ENCODE data around the gene DNAJC25.
A peak's percentile ranks its signal among the peaks of the same experiment; 100 is the strongest.
"Not testable (repeated sequence)": the region's sequence is repeated elsewhere in the genome, so short reads cannot be mapped to it uniquely, and the experiment has no call there.

The DNAJC25 gene

DNA sequence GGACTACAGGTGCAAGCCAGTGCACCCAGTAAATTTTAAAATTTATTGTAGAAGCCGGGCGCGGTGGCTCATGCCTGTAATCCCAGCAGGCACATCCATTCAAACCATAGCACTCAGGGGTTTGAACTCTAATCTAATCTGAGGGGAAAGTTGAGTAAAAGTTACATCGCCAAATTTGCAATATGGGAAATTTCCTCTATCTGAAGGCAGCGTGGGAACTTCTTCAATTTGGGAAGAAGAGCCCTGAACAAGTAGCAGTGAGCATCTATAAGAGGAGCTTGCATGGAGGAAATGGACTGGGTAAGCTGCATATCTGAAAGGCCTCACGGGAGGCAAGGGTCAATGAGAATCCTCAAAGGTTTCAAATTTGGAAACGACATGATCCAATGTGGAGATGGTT lies 2.7 kb upstream of the DNAJC25 start:
- DNase-seq, result no peak

GRCh38 chr9:111630182-111630963 lies 761 bp upstream of the DNAJC25 start:
- no peak for DNase-seq

GRCh38 chr9:111630964-111631213 lies 245 bp upstream of the DNAJC25 start:
- DNase-seq, result no peak

DNA sequence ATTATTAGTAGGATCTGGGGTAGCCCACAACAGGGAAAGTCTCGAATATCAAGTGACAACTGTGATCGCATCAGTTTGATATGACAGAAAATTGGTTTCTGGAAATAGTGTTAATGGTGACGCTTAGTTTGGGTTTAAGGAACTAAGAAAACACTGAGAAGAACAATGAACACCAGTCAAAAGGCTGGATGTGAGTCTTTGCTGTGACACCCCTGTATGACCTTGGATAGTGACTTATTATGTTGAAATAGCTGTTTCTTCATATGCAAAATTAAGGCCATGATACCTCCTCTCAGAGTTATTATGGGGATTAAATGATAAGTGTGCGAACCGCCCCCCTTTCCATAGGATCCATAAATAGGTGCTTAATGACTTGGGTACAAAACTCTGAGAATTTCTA lies 926 bp downstream of the DNAJC25 start:
- DNase-seq, result no peak

DNA sequence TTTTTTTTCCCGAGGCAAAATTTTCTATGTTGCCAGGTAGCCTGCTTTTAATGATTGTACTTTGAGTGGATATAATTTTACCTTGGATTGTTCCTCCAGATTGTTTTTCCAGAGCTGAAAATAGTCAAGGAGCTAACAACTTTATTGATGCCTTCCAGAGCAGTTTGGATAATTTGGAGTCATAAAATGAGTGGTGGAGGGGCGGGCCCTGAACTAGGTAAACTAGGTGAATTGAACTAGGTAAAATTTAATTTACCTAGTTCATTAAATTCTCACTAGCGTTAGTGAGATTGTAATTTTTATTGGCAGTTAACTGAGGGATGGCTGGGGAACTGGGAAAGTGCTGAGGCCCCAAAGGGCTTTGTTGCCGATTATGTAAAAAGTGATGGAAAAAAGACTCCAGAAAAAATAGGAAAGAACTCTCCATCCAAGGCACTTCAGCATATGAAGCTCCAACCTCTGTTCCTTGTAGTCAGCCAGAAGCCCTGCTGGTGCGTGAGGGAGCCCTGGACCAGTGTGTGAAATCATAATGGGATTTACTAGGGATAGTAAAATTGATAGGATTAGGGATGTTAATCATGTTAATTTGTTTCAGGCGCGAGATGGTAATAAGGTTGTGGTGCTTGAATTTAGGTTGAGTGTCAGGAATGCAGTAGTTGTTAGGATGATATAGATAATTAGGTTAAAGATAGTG lies 1.7 kb downstream of the DNAJC25 start:
- DNase-seq, result no peak

DNA sequence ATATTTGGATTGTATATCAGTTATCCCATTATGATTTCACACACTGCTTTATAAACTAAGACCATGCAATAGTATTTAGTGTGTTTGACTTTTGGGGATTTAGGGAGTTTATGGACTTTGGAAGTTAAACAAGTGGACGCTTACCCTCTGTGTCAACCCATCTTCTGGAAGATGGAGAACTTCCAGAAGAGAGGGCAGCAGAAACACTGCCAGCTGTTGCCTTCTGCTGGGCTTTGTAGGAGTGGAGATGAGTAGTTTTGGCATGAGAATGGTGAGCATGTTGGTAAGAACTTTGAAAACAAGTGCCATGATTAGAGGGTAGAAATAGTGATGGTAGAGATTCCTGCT lies 2.2 kb downstream of the DNAJC25 start:
- DNase-seq, result no peak

DNA sequence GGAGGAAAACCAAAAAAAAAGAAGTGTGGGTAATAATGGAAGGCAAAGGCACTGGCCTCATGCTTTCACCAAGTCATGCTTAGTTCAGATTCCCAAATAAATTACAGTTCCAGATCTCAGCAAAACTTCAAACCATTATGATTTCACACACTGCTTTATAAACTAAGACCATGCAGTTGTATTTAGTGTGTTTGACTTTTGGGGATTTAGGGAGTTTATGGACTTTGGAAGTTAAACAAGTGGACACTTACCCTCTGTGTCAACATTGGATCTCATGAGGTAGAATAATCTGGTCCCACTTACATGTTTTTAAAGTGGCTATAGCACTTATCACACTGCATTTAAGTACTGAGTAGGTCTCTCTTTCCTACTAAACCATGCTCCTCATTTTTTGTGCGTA lies 3.7 kb downstream of the DNAJC25 start:
- no peak for DNase-seq

DNA sequence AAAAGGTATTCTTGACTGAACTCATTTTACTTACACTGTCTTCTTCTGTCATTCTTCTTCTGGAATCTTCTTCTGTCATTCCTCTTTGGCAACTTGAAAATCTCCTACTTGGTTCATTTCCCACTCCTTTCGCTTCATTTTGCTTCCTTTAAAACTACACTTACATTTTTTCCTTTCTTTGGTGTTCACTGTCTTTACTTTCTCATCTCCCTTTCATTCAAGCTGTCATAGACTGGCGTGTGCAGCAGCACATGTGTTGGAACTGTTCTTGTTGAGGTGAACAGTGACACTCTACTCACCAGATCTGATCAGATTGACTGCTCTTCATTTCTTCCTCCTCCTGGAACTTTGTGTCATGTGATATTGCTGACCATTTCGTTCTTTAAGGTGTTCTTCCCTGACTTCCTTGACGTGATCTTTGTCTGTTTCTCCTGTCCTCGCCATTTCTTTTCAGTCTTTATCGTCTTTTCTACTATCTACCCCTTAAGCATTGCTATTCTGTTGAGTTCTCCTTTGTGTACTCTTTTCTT lies 6.4 kb downstream of the DNAJC25 start:
- no peak for DNase-seq

GRCh38 chr9:111644195-111644772 lies 13.2 kb downstream of the DNAJC25 start:
- DNase-seq, result no peak

DNA sequence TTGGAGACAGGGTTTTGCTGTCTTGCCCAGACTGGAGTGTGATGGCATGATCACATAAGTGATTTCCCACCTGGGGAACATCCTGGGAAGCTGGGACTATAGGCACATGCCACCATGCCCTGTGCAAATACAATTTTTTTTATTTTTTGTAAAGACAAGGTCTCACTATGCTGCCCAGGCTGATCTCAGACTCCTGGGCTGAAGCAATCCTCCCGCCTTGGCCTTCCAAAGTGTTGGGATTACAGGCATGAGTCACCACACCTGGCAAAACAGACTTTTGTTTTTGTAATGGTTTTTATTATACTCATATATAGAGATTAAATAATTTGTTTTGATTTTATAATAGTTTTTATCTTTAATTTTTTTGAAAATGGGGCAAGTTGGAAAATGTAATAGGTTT lies 14.7 kb downstream of the DNAJC25 start:
- DNase-seq, result no peak

- no peak for DNase-seq
Observed at GRCh38 chr9:111646417-111646816, 15.3 kb downstream of the DNAJC25 start.

DNA sequence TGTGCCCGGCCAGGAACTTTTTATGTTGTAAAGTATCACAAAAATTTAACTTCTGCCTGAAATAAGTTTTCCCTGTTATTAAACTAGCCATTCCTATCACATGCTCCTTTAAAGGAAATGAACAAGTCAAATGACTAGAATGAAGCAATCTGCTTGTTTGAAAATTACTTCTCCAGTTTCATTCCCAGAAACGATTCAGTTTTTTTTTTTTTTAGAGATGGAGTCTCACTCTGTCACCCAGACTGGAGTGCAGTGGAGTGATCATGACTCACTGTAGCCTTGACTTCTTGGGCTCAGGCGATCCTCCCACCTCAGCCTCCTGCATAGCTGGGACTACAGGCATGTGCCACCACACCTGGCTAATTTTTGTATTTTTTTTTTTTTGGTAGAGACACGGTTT lies 16.9 kb downstream of the DNAJC25 start:
- DNase-seq, result no peak

GRCh38 chr9:111649016-111649415 lies 17.9 kb downstream of the DNAJC25 start:
- DNase-seq, result no peak

- DNase-seq, result no peak
Observed at GRCh38 chr9:111657051-111657450, 25.9 kb downstream of the DNAJC25 start.

DNA sequence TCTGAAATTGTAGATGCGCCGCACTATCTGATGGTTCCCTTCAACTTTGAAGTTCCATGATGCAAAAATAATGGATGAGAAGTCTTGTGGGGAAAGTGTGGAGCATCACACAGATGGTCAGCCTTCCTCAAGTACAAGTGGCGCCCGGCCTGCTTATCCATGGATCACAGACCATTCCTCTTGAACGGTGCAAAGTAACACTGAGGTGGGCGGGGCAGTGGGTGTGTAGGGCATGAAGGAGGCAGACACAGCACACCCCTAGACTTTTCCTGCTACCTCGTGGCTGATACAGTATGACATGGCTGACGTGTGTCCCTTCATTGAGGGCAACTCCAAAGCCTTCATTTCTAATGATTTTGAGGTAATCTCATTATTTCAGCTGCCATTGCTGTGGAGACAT lies 27.8 kb downstream of the DNAJC25 start:
- no peak for DNase-seq

DNA sequence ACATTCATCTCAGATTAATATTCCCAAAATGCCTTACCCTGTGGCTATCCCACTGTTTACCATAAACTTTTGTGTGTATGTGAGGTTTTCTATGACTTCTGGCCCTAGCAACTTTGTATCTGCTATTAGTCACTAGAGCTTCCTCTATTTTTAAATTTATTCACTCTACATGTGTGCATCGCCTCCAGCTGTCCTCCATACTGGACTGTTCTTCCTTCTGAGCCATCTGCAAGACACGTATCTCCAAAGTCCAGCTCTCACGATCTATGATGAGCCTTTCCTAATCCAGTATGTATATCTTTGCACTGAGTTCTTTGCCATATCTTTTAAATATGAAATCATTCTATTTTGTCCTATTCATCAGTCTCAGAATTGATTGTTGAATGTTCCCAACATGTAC lies 28.6 kb downstream of the DNAJC25 start:
- no peak for DNase-seq

DNA sequence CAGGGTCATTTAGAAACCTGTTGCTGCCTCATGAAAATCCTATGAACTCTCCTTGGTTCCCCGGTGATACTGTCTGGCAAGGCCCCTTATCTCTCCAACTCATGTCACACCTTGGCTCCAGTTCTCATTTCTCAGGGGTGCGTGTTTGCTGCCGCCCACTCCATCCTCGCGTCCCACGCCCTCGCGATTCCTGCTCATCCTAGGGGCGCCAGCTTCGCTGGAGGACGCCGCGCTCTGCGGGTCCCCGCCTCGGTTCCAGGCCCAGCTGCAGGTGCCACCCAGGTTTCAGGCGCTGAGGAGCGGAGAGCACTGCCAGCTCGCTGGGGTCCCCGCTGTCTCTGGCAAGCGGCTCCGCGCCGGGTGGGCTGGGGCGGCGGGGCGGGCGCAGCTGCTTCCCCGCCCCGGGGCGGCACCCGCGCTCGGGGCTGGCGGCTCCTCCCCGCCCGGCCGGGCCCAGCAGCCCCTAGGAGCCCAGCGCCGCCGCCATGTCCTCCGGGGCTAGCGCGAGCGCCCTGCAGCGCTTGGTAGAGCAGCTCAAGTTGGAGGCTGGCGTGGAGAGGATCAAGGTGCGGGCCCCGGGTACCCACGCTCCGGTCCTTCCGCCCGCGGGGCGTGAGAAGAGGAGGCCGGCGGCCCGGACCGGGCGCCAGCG lies 30.1 kb downstream of the DNAJC25 start, which contains the start of gene GNG10:
TSS of gene GNG10 (plus strand) at position 456 of the 652 bp plus-strand sequence. CDS start at position 486, 30 bp downstream.
- peak in 1 of 2 donors; percentile 59 for DNase-seq

DNA sequence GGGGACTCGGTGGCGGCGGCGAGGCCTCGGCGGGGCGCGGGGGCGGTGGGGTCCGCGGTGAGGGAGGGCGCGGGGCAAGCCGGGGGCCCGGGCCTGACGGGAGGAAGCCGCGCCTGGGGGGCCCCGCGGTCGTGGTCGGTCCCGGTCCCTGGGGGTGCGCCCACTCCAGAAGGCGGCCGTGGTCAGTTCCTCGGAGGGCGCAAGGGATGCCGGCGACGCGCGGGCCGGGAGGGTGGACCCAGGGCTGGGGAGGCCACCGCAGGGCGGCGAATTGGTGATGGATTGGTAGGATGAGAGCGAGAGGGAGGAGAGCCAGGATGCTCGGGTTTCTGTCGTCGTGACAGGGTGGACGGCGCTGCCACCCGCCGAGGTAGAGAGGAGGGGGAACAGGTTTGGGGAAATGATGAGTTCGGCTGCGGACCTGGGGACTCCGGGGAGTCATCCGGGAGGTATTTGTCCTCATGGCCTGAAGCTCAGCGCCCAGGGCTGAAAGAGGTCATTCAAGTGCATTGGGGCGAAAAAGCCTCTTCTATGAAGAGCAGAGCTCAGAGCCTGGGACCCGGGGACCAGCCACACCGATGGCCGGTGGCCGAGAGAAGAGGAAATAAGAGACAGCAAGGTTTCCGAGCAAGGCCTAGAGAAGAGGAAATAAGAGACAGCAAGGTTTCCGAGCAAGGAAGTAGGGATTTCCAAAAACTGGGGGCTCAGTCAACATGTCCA lies 30.8 kb downstream of the DNAJC25 start:
- DNase-seq, result peak; percentile 11 to 32

- DNase-seq, result no peak
Observed at GRCh38 chr9:111662576-111663300, 31.6 kb downstream of the DNAJC25 start.

- DNase-seq, result no peak
Observed at GRCh38 chr9:111663301-111663823, 32.2 kb downstream of the DNAJC25 start.

GRCh38 chr9:111668026-111668573 lies 37.0 kb downstream of the DNAJC25 start:
- DNase-seq, result no peak

GRCh38 chr9:111668601-111669000 lies 37.5 kb downstream of the DNAJC25 start:
- not testable (repeated sequence) for DNase-seq
